ENCODE results near the gene GRPEL1.

GRCh38 chr4:7116705-7117104 is 48.8 kb upstream of the GRPEL1 start:
- TF ChIP-seq EP300 (IDR thresholded peaks at IDR 0.05), result no peak
- TF ChIP-seq CTCF (IDR thresholded peaks at IDR 0.05), result no peak
- TF ChIP-seq POLR2A (IDR thresholded peaks at IDR 0.05; ENCODE audit: low read length), result no peak
- no peak for TF ChIP-seq POLR2AphosphoS2 (conservative IDR thresholded peaks at IDR 0.05; ENCODE audit: low read length)
- no peak for TF ChIP-seq ZNF302 (CRISPR knock-in tag; IDR thresholded peaks at IDR 0.05)
- TF ChIP-seq NFE2L2 (conservative IDR thresholded peaks at IDR 0.05; ENCODE audit: low read length), result no peak
- no peak for TF ChIP-seq CHD4 (IDR thresholded peaks at IDR 0.05; ENCODE audit: borderline replicate concordance)
- no peak for TF ChIP-seq CEBPB (IDR thresholded peaks at IDR 0.05)
- no peak for TF ChIP-seq E2F6 (IDR thresholded peaks at IDR 0.05; ENCODE audit: borderline replicate concordance, low read depth)
- no peak for TF ChIP-seq REST (IDR thresholded peaks at IDR 0.05)
- TF ChIP-seq RFX5 (IDR thresholded peaks at IDR 0.05), result no peak

Data from A549 (cell line).